ENCODE measurements around the gene TRIM31.

DNA sequence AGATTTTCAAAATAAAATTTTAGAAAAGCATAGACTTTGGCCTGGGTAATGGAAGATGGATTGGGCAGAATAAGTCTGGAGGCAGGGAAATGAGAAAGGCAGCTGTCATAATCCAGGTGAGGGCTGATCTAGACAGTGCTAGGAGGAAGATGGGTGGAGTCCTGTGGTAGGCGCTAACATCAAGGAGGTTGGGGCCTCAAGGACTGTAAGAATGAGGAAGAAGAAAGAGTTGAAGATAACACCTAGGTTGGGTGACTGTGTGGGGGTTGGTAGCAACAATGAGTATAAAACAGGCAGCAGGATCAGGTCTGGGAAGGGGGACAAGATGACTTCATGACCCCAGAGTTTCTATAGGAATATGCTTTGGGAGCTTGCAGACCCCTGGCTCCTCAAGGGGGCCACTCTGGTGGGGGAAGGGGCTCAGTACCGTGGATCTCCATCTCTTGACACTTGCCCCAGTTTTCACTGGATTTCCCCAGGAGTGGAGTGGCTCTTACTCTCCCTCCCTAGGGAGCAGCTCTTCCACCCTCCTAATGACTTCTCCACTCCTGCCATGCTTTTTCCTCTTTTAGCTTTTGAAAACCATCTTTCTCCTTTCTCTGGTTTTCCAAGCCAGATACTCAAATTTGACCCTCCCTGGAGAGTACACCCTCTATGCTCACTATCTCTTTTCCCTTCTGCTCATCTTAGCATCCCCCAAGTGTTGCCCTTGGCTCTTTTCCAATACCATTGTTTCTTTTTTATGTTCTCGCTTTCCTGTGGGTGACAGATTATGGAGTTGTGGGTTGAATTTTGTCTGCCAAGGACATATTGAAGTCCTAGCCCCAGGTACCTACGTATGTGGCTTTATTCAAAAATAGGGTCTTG is 14.8 kb downstream of the TRIM31 start:
- TF ChIP-seq, protein P1, sequence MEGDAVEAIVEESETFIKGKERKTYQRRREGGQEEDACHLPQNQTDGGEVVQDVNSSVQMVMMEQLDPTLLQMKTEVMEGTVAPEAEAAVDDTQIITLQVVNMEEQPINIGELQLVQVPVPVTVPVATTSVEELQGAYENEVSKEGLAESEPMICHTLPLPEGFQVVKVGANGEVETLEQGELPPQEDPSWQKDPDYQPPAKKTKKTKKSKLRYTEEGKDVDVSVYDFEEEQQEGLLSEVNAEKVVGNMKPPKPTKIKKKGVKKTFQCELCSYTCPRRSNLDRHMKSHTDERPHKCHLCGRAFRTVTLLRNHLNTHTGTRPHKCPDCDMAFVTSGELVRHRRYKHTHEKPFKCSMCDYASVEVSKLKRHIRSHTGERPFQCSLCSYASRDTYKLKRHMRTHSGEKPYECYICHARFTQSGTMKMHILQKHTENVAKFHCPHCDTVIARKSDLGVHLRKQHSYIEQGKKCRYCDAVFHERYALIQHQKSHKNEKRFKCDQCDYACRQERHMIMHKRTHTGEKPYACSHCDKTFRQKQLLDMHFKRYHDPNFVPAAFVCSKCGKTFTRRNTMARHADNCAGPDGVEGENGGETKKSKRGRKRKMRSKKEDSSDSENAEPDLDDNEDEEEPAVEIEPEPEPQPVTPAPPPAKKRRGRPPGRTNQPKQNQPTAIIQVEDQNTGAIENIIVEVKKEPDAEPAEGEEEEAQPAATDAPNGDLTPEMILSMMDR (IDR thresholded peaks at IDR 0.05 in 2 of 3, conservative IDR thresholded peaks at IDR 0.05 in 1 of 3; ENCODE audit: control insufficient read depth in 2 of 3, extremely low read depth in 1 of 3, insufficient read depth in 1 of 3, low read depth in 3 of 3, low read length in 3 of 3): no peak
- TF ChIP-seq TAF1 (IDR thresholded peaks at IDR 0.05; ENCODE audit: borderline replicate concordance, low read depth, low read length): no peak
- TF ChIP-seq, protein P2, sequence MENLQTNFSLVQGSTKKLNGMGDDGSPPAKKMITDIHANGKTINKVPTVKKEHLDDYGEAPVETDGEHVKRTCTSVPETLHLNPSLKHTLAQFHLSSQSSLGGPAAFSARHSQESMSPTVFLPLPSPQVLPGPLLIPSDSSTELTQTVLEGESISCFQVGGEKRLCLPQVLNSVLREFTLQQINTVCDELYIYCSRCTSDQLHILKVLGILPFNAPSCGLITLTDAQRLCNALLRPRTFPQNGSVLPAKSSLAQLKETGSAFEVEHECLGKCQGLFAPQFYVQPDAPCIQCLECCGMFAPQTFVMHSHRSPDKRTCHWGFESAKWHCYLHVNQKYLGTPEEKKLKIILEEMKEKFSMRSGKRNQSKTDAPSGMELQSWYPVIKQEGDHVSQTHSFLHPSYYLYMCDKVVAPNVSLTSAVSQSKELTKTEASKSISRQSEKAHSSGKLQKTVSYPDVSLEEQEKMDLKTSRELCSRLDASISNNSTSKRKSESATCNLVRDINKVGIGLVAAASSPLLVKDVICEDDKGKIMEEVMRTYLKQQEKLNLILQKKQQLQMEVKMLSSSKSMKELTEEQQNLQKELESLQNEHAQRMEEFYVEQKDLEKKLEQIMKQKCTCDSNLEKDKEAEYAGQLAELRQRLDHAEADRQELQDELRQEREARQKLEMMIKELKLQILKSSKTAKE (IDR thresholded peaks at IDR 0.05; ENCODE audit: low read depth, poor library complexity, severe bottlenecking): no peak
- TF ChIP-seq, protein P3, sequence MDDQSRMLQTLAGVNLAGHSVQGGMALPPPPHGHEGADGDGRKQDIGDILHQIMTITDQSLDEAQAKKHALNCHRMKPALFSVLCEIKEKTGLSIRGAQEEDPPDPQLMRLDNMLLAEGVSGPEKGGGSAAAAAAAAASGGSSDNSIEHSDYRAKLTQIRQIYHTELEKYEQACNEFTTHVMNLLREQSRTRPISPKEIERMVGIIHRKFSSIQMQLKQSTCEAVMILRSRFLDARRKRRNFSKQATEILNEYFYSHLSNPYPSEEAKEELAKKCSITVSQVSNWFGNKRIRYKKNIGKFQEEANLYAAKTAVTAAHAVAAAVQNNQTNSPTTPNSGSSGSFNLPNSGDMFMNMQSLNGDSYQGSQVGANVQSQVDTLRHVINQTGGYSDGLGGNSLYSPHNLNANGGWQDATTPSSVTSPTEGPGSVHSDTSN (IDR thresholded peaks at IDR 0.05; ENCODE audit: insufficient replicate concordance, low read depth, low read length): no peak
- TF ChIP-seq MYC (IDR thresholded peaks at IDR 0.05; ENCODE audit: insufficient read depth, insufficient read length, insufficient replicate concordance, low read length, severe bottlenecking): no peak
- no peak for TF ChIP-seq RCOR1 (conservative IDR thresholded peaks at IDR 0.05; ENCODE audit: low read depth, low read length)
- no peak for TF ChIP-seq FOXK2 (IDR thresholded peaks at IDR 0.05)
- TF ChIP-seq JUND (IDR thresholded peaks at IDR 0.05; ENCODE audit: low read depth, low read length): no peak
- TF ChIP-seq CREB1 (IDR thresholded peaks at IDR 0.05; ENCODE audit: low read depth): no peak
- TF ChIP-seq, protein P4, sequence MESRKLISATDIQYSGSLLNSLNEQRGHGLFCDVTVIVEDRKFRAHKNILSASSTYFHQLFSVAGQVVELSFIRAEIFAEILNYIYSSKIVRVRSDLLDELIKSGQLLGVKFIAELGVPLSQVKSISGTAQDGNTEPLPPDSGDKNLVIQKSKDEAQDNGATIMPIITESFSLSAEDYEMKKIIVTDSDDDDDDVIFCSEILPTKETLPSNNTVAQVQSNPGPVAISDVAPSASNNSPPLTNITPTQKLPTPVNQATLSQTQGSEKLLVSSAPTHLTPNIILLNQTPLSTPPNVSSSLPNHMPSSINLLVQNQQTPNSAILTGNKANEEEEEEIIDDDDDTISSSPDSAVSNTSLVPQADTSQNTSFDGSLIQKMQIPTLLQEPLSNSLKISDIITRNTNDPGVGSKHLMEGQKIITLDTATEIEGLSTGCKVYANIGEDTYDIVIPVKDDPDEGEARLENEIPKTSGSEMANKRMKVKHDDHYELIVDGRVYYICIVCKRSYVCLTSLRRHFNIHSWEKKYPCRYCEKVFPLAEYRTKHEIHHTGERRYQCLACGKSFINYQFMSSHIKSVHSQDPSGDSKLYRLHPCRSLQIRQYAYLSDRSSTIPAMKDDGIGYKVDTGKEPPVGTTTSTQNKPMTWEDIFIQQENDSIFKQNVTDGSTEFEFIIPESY (IDR thresholded peaks at IDR 0.05): no peak
- TF ChIP-seq, protein P5, sequence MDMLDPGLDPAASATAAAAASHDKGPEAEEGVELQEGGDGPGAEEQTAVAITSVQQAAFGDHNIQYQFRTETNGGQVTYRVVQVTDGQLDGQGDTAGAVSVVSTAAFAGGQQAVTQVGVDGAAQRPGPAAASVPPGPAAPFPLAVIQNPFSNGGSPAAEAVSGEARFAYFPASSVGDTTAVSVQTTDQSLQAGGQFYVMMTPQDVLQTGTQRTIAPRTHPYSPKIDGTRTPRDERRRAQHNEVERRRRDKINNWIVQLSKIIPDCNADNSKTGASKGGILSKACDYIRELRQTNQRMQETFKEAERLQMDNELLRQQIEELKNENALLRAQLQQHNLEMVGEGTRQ (IDR thresholded peaks at IDR 0.05; ENCODE audit: borderline replicate concordance, low read depth, low read length): no peak
- no peak for TF ChIP-seq SREBF1 (IDR thresholded peaks at IDR 0.05; ENCODE audit: low read length)
- no peak for TF ChIP-seq SUZ12 (IDR thresholded peaks at IDR 0.05; ENCODE audit: unreplicated experiment)

Data from GM12878 (cell line).